DMS53 treated with DMSO at 0.1 percent for 48 hours (cell line): ENCODE results near the gene LRCH1.

Experiments
- DNase-seq: peaks from one replicate; lab custom pipeline; 2025; ENCODE audit not compliant: unreplicated experiment; lab: John Stamatoyannopoulos, UW

The LRCH1 gene

DNA sequence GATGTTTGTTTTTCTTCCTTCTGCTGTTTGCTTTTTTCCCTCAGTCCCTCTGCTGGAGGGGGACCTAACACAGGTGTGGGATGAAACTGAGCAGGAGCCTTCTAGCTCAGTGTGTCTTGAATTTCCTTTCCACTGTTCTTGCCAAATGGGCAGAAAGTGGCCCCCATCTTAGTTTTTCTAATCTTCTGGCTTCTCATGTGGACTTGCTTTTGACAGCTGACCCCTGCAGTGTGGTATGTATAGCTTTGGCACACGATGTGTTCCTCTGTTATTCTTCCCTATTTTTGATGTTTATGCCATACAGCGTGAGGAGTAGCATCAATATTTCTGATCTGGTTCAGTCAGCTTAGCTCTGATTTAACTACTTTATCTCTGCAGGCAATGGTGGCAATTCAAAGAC, 8.3 kb downstream of the LRCH1 start:
- DNase-seq, result no peak

DNA sequence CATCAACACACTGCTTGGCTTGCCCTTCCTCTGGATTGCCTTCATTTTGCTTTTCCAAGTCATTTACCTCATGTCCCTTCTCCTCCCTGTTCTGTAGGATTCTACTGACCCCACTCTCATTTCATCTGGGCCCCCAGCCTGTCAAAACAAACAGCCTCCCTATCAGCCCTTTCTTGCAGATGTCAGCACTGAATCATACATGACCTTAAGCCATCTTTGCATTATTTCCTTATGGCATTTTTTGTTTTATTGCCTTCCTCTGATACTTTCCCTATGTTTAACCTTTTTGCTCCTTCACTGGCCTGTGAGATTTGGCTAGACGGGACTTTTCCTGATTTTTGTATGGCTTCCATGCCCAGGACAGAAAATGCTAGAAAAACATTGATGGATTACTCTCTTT, 8.7 kb downstream of the LRCH1 start:
- DNase-seq, result no peak

DNA sequence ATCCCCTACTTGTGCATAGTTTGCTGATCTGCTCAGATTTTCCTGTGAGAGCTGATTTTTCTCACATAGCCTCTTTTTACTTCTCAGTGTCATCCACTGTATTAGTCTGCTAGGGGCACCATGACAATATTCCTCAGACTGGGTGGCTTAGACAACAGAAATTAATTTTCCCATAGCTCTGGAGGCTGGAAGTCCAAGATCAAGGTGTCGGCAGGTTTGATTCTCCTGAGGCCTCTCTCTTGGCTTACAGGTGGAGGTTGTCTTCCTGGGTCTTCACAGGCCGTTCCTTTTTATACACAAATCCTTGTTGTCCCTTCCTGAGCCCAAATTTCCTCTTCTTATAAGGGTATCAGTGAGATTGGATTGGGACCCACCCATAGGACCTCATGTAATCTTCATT, 9.2 kb downstream of the LRCH1 start:
- DNase-seq, result no peak

DNA sequence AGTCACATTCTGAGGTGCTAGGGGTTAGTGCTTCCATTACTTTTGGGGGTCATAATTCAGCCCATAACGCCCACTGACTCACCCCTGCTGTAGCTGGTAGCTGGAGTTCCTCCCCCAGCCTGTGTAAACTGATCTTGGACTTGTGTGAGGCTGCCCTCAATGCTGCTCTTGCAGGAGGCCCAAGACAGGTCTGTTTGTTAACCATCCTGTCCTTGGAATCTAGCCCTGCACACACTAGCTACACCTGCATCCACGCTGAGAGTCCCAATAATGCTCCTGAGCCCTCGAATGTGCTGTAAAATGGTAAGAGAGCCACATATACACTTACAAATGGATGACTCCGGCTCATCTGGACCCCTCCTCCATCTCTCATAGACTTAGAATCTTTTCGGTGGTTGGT, 9.6 kb downstream of the LRCH1 start:
- DNase-seq, result no peak

DNA sequence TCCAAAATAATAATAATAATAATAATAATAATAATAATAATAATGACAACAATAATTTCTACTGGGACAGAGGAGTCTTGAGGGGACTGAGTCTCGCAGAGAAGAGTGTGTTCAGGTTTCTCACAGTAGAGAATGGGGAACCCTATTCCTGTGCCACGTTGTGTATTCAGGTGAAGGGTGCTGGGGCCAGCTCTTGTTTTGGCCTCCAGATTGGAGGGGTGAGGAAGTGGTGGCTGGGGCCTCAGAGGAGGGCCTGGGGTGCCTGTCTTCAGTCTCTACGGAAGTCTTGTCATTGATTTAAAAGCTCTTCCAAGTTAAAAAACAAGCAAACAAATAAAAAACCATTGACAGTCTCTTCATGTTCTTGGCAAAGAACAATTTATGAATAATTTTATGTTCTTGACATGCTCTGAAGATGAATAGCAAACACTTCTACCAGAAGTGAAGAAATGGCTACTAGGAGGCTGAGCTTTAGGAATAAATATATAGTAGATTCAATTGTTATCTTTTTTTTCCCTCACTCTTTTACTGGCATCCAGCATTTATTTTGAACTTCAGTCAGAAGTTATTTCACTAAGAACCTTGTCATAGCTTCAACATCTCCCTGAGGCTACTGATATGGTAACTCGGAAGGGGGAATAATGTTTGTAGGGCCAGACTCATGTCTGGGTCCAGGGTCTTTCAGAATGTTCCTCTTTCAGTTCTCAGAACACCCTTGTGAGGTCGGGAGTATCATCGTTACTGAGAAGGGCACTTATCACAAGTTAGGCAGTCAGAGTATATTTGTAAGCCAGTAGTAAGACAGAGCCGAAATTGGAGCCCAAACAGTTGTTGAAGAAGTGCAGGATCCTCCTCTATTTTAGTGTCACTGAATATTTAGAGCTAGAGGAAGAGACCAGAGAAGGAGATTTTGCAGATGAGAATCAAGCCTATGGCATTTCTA, 13.1 kb downstream of the LRCH1 start:
- no peak for DNase-seq

DNA sequence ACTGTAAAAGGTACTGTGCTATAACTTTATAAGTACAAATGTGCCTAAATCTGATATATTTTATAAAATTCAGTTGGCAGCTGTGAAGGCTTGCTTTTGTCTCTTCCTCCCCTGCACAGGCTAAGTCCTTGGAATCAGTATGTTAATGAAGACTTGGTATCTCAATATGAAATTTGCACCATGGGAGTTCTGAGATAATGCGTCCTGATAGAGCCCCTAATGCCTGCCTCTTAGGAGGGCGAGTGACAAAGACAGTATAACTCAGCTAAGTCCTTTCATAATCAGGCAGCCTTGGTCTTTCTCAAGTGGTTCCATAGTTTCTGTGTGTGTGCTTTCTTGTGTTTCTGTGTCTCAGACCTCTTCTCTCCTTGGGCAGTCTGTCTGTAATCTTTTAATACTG, 14.7 kb downstream of the LRCH1 start:
- DNase-seq, result no peak

DNA sequence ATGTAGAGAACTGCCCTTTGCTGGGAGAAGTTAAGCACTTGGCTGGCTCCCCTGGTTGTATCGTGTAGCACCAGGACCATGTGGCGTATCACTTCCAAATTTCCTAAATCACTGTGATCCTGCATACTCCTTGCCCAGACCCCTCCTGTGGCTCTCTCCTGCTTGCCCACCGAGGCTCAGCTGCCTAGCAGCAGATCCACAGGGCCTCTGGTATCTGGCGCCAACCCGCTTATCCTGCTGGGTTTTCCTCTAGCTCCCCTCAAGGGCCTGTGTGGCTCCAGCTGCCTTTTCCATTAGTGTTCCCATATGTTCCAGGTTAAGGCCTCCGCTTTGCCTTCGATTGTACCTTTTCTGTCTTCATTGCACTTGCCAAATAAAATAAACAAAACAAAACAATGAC, 16.5 kb downstream of the LRCH1 start:
- no peak for DNase-seq

DNA sequence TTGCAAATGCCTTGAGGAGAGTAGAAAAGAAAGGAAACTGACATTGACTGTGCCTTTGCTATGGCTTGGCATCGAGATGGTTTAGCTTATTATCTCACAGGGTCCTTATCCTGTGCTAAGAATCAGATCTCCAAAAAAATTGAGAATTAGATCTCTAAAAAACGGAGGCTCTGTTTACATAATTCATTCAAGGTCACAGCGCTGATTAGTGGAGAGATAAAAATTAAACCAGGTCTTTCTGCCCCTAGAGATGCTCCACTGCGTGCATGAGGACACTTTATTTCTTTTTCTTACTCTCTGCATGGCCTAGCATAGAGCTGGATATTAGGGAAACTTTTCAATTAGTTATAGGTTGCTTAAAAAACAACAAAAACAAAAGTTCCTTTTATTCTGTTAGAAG, 17.3 kb downstream of the LRCH1 start:
- DNase-seq, result no peak

DNA sequence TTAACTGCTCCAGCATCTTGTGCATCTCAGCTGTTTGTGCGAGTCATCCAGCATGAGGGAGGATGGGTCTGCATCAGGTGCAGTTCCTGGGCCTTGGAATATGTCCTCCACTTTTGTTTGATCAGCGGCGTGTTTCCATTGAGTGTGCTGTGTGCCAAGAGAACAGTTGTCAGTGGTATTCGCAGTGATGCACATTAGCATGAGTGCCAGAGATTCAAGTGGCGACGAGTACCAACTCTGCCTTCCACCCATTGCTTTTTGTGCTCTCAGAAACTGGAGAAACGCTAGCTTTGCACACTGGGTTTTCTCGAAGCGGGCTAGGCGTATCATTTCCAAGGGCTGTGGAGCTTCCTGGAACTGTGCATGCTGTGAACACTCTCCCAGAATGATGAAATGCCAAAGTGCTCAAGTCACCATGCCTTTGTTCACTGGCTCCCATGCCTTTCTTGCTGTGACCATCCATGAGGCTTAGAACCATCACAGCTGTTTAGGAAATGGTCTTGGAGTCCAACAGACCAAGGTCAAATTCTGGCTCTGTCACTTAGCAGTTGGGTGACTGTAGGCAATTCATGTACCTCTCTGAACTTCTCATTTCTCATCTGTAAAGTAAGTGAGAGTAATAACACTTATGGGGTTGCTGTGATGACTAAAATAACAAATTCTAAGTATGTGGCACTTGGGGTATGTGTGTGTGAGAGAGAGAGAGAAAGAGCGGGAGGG, 18.4 kb downstream of the LRCH1 start:
- no peak for DNase-seq

DNA sequence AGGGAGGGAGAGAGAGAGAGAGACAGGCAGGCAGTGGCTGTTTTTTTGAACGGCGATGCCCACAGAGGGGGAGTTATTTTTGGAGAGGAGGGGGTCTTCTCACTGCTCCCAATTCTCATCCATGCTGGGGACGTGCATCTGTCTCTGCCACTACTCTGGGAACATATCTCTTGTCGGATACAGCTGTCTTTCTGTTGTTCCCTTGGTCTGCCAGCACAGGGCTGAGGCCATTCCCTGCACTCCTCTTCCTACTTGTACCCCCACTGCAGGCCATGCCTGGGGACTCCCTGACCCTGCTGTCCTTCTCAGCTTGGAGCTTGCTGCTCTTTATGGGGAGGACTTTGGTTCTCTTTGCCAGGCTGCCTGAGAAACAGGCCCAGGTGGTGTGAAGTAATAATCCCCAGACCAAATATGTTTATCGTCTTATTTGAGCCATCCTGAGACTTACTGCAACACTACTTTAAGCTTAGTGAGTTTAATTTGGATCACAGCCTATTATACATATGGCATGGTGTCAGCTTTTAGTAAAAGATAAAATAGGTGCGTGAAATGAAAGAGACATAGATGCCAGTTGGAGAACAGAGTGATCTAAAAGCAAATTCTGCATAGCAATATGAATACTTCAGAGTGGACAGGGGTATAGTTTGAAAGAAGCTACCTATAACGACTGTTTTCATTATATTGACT, 19.1 kb downstream of the LRCH1 start:
- DNase-seq, result no peak

DNA sequence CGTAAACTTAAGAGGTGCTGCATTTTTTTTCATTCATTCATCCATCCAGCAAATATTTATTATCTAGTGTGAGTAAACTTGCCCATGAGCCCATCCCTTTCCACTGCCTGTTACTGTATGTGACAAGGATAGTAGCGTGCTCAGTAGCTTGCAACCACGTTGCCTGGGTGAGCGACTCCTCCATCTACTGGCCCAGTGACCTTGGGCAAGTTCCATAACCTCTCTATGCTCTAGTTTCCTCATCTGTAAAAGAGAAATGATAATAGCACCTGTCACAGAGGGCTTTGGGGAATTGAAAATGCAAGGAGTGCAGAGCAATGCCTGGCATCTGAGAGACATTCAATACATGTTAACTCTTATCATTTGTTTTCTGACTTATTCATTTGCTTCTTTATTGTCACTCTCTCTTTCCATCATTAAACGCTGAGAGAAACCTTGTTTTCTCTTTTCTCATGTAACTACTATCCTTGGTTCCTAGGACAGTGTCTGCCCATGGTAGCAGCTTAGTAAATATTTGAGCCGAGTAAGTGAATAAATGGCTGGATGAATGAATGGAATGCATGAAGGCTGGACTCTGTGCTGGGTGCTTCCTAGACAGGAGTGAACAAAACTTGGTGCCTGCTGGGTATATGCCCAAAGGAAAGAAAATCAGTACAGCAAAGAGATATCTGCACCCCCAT, 19.9 kb downstream of the LRCH1 start:
- DNase-seq, result no peak

DNA sequence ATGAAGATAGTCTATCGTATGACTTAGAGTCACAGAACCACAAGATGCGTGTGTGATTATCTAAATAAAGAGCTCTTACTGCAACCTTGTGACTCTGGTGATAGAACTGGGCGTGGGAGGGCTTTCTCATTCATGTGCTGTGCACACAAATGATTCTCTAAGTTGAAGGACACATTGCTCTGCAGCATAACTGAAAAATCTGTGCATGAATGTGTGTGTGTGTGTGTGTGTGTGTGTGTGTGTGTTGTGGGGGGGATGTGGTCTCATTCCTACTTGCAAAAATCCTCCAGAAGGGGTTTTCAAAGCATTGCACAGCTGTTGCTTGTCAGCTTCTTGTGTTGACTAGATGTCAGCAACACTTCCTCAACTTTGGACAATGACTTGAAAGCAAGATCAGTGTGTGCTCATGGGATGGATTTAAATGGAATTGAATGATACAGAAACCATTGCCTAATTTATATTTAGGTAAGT, 22.4 kb downstream of the LRCH1 start:
- no peak for DNase-seq

DNA sequence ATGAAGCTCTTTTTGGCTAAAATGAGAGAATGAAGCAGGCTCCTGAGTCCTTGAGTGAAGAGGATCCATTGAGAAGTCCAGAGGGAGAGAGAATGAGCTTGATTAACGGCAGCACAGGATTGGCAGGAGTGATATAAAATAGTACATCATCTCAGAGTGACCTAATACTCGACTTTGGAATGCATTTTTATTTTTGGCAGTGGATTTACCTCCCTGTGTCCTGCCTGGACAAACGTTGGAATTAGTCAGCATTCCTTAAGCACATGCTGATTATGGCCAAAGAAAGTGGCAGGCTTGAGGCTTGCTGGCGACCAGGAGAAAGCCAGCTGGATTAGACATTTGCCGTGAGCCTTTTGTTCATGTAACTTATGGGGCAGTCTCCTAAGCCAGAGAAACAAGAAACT, 22.9 kb downstream of the LRCH1 start:
- DNase-seq, result no peak

DNA sequence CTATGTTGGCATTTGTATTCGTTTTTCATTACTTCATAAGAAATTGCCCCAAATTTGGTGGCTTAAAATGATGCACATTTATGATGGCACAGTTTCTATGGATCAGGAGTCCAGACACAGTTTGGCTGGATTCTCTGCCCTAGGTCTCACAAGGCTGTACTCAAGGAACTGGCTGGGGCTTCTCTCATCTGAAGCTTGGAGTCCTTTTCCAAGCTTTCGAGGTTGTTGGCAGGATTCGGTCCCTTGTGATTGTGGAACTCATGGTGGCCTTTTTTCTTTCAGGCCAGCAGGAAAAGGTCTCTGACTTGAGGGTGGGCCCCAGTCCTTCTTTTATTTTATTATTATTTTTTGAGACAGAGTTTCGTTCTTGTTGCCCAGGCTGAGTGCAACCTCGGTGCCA, 23.8 kb downstream of the LRCH1 start:
- no peak for DNase-seq

DNA sequence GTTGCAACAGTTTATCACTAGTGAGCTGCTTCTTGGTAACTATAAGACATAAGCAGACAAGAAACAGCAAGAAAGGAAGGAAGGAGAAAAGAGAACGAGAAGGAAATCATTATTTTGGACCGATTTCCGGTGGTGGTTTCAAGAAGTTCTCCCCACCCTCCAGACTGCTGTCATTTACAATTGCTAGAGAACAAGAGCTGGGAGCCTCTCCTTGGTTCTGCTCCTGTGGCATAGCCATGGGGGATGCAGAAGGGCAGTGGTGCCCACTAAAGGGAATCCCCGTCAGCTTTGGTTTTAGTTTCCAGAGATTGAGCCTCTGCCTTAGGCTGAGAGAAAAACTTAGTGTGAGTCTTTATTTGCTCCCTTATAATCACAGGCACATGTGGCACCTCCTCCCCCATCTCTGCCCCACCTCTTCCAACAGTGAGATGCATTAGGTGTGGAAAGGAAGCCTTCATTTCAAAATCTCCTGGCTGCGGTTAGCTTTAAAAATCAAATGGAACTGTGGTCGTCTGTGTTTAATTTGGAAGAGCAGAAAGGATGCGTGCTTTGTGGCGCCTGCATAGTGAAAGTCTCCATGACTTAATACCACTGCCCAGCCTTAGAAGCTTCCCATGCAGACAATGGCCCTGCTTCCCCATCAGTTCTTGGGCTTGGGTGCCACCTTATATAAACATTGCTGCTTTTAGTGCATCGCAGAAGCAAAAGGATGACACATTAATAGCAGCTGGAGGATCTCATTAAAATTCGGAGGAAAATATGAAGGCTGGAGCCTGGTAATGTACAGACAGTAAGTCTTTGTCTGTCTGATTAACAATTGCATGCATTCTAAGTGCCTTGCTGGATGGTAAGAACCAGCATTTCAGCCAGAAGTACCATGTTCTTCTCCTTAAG, 25.0 kb downstream of the LRCH1 start:
- no peak for DNase-seq

DNA sequence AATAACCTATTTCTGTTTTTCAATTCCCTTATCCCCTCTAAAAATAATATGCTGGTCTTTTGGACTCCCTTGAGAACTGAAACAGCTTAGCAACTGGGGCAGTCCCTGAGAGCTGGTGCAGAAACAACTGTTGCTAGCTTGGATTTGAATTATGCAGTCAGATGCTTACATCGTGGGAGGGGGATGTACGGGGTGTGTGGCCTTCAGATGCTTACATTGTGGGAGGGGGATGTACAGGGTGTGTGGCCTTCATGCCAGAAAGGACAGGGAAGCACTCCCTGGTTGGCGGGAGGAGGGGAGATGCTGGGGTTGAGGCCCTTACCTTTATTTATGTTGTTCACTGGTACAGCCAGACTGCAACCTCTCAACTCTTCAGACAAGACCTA, 25.6 kb downstream of the LRCH1 start:
- no peak for DNase-seq

DNA sequence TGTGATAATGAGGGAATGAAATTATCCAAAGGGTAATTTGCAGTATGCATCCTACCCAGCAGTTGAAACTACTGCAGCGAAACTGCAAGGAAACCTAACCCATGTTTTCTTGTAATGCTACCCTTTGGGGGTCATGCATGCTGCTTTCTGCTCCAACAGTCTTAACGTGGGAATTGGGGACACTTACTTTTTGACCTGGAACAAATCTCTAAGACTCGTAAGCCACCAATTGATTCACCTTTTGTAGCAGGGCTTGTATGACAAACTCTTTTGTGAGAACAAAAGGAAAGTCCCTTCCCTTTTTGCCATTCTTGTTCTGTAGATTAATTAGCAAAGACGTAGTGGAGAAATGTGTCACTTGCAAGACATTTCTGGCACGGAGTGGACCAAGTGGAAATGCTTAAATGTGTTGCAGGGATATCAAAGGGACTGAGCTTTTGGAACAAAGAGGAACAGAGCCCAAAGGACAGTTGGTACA, 27.4 kb downstream of the LRCH1 start:
- no peak for DNase-seq

DNA sequence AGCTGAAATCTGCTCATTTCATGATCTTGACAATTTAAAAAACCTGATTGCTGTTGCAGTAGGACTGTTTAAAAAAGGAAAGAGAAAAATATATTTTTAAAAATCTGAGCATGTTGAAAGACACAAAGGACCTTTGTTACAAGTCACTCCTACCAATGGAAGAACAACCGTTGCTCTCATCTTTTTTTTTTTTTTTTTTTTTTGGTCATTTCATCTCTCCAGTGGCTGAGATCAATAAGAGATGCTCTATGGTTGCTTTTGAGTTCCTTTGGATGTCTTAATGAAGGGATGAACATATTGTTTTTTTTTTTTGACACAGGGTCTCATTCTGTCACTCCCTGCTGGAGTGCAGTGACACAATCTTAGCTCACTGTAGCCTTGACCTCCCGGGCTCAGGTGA, 29.2 kb downstream of the LRCH1 start:
- DNase-seq, result no peak

DNA sequence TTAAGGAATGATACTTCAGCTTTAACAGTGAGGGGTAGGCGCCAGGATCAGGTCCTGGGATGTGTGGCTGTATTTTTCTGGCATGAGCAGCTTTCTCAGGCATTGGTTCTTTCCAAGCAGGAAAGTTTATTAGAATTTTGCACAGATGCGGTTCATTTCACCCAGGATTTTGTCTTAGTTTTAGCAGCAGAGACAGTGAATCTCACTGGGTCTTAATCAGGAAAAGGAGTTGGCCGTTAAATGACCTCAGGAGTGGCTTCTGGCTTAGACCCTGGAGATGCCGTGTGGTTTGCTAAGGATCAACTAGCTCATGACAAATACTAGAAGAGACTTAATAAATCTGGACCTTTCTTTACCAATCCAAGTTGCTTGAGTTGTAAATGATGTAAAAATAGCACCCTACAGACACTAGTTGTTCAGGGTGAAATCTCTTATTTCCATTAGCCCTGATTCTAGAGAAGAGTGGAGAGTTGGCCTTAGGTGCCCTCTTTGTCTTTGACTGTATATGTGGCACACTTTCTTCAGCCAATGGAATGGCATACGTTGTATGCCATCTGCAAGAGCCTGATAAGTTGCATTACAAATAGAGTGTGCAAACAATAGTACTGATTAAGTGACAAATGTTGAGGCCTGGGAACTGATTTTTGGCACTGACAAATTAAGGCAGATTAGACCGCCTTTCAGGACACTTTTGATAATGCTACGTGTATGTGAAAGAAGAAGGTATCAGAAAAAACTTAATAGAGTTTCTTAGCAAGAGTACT, 34.0 kb downstream of the LRCH1 start:
- DNase-seq, result no peak
